Endothelial cell of umbilical vein (primary cell): ENCODE results near the gene SDK2. TPM values are rescaled to one million over a fixed set of nuclear protein-coding genes. Genes with fewer than 3 reads are reported as not detected.

Experiments
- BruUV-seq: library from RNA; stranded (reverse); fragments of 400-500 nt; replicated peaks from 2 replicates; lab custom pipeline; 2021; lab: Mats Ljungman, UMichigan
- CTCF ChIA-PET: fragments of 300-600, 350-600 bp; sonication (Branson Sonifier 250); formaldehyde crosslinking; loops from one replicate; lab custom pipeline; 2021; ENCODE audit warnings: antibody characterized with exemption, inconsistent platforms; lab: Charles Lee
- POLR2A ChIA-PET: fragments of 300-600, 350-600 bp; sonication (Branson Sonifier 250); formaldehyde crosslinking; loops from one replicate; lab custom pipeline; 2021; ENCODE audit warnings: antibody characterized with exemption, inconsistent platforms; lab: Charles Lee
- DNase-seq: peaks from one replicate; pipeline ENCODE4 v3.0.0-alpha.2; 2011; ENCODE audit warnings: low read depth, low spot score
- FAIRE-seq: peaks from 2 replicates; lab custom pipeline; 2011; peaks lifted over from hg19 to GRCh38; lab: Jason Lieb, UNC
- H2AFZ ChIP-seq: 2 replicates; pipeline ENCODE4 v1.6.0; 2012; ENCODE audit warnings: low read depth, low read length, control low read depth, inconsistent platforms
- H3K27ac ChIP-seq: 2 replicates; pipeline ENCODE4 v1.5.1; 2011; ENCODE audit warnings: low read depth, mild to moderate bottlenecking, control low read depth, low read length, moderate library complexity; ENCODE audit not compliant: insufficient read depth
- H3K27me3 ChIP-seq, 2 experiments: 2 replicates each; pipeline versions ENCODE4 v1.6.0 to v1.6.1; 2011; ENCODE audit warnings: low read length in 2 of 2, mixed read lengths in 1 of 2; ENCODE audit not compliant: control insufficient read depth in 2 of 2, insufficient read depth in 2 of 2
- H3K36me3 ChIP-seq, 2 experiments: 2 replicates in 1 of 2; 3 replicates in 1 of 2; pipeline ENCODE4 v1.5.1; 2011; ENCODE audit warnings: low read length in 2 of 2, mild to moderate bottlenecking in 1 of 2, moderate library complexity in 1 of 2; ENCODE audit not compliant: control insufficient read depth in 2 of 2, insufficient read depth in 2 of 2; ENCODE audit errors: extremely low read depth in 1 of 2
- H3K4me1 ChIP-seq: 3 replicates; pipeline ENCODE4 v1.5.1; 2011; ENCODE audit warnings: mild to moderate bottlenecking, low read length; ENCODE audit not compliant: control insufficient read depth, insufficient read depth; ENCODE audit errors: extremely low read depth
- H3K4me2 ChIP-seq: 2 replicates; pipeline ENCODE4 v1.6.1; 2011; ENCODE audit warnings: low read length, control low read depth, mixed read lengths; ENCODE audit not compliant: insufficient read depth
- H3K4me3 ChIP-seq, 3 experiments: fragments of 200-600 bp in 1 of 3; sonication (generic), shearing (Covaris generic) in 1 of 3; replicated peaks in 1 of 3; 2 replicates each; pipeline ENCODE4 v1.5.1; 2011 to 2016; ENCODE audit warnings: control low read depth in 3 of 3, low read length in 3 of 3, mild to moderate bottlenecking in 2 of 3, inconsistent platforms in 1 of 3, low read depth in 1 of 3, moderate library complexity in 1 of 3; ENCODE audit not compliant: insufficient read depth in 1 of 3
- H3K79me2 ChIP-seq: 2 replicates; pipeline ENCODE4 v1.6.0; 2012; ENCODE audit warnings: low read length, inconsistent platforms; ENCODE audit not compliant: control insufficient read depth, insufficient read depth
- H3K9ac ChIP-seq: replicated peaks from 2 replicates; pipeline ENCODE3; 2011; ENCODE audit warnings: low read length, control low read depth; ENCODE audit not compliant: insufficient read depth; ENCODE audit errors: extremely low read depth
- H3K9me1 ChIP-seq: replicated peaks from 3 replicates; pipeline ENCODE4 v1.6.0; 2011; ENCODE audit warnings: mild to moderate bottlenecking, low read length; ENCODE audit not compliant: control insufficient read depth, insufficient read depth; ENCODE audit errors: extremely low read depth
- H3K9me3 ChIP-seq: replicated peaks from 2 replicates; pipeline ENCODE4 v1.5.1; 2012; ENCODE audit warnings: low read length, inconsistent platforms; ENCODE audit not compliant: control insufficient read depth, insufficient read depth
- H4K20me1 ChIP-seq: replicated peaks from 2 replicates; pipeline ENCODE3; 2011; ENCODE audit warnings: mild to moderate bottlenecking, low read length; ENCODE audit not compliant: control insufficient read depth, insufficient read depth; ENCODE audit errors: extremely low read depth
- CTCF ChIP-seq, 2 donors: IDR thresholded peaks; 1 replicate in 1 of 2; 2 replicates in 1 of 2; pipeline ENCODE4 v1.5.1; 2011; ENCODE audit warnings: low read length in 2 of 2, mild to moderate bottlenecking in 2 of 2, moderate library complexity in 2 of 2, control low read depth in 1 of 2, inconsistent platforms in 1 of 2, low read depth in 1 of 2; ENCODE audit not compliant: insufficient read depth in 1 of 2; ENCODE audit errors: extremely low read depth in 1 of 2
- EZH2 ChIP-seq: IDR thresholded peaks from 2 replicates; pipeline ENCODE4 v1.6.1; 2012; ENCODE audit warnings: borderline replicate concordance, low read depth, mild to moderate bottlenecking, moderate library complexity, low read length, inconsistent platforms; ENCODE audit not compliant: severe bottlenecking
- FOS ChIP-seq: IDR thresholded peaks from 2 replicates; pipeline ENCODE4 v1.6.1; 2011; ENCODE audit warnings: mild to moderate bottlenecking, low read length, moderate library complexity, borderline replicate concordance; ENCODE audit not compliant: insufficient read depth
- GATA2 ChIP-seq: IDR thresholded peaks from 2 replicates; pipeline ENCODE4 v1.7.0; 2011; ENCODE audit warnings: low read depth, mild to moderate bottlenecking, moderate library complexity, mixed read lengths, low read length; ENCODE audit not compliant: insufficient read length, insufficient read depth
- JUN ChIP-seq: IDR thresholded peaks from 2 replicates; pipeline ENCODE4 v1.6.1; 2011; ENCODE audit warnings: borderline replicate concordance, low read depth; ENCODE audit not compliant: insufficient read length, insufficient read depth
- MYC ChIP-seq: IDR thresholded peaks from one replicate; pipeline ENCODE4 v1.6.1; 2011; ENCODE audit warnings: mild to moderate bottlenecking, low read depth, low read length
- POLR2A ChIP-seq: IDR thresholded peaks from 2 replicates; pipeline ENCODE4 v1.6.1; 2012; ENCODE audit warnings: low read depth, mild to moderate bottlenecking, control low read depth, low read length
- POLR2AphosphoS5 ChIP-seq: IDR thresholded peaks from 2 replicates; pipeline ENCODE4 v1.6.1; 2012; ENCODE audit warnings: low read depth, mild to moderate bottlenecking, control low read depth, low read length, moderate library complexity; ENCODE audit not compliant: insufficient read depth
- dilution Hi-C: fragments of 300-500 bp; cut with MboI; formaldehyde crosslinking; loops from one replicate; pipeline ENCODE4 v1.15.0; 2019; ENCODE audit warnings: low sequenced_read_pairs; ENCODE audit not compliant: extremely low pct_ligation_motif_present
- intact Hi-C: fragments of 100-400 bp; cut with micrococcal nuclease; formaldehyde crosslinking; loops from one replicate; pipeline ENCODE4 v1.10.0; 2022
- polyA plus RNA-seq, 4 experiments: library from polyadenylated mRNA; depleted of rRNA in 3 of 4; stranded (reverse) in 3 of 4; unstranded in 1 of 4; fragments of >200 nt; gene quantifications; 2 replicates each; pipeline versions ENCODE4 v1.2.1 to v1.2.3, GENCODE V29; 2011 to 2012; ENCODE audit warnings: missing spikeins in 1 of 4
- total RNA-seq: library from RNA; stranded (reverse); gene quantifications from 2 replicates; pipeline ENCODE4 v1.2.3, GENCODE V29; 2021

The SDK2 gene
- total and polyA plus RNA-seq, 2 donors (not counting 3 experiments of a cell fraction or from before 2014, with no cell fraction given), result not detected

GRCh38 chr17:73604476-73604875, 39.8 kb downstream of the SDK2 start:
- DNase-seq (no peak), FAIRE-seq (no peak)
- no peak overlapping the region for H3K4me2 ChIP-seq
- TF ChIP-seq POLR2A, result no peak
- no peak for TF ChIP-seq CTCF (IDR thresholded peaks at IDR 0.05; ENCODE audit: extremely low read depth in 1 of 2, insufficient read depth in 1 of 2, low read depth in 1 of 2, low read length in 2 of 2)
- no peak for TF ChIP-seq JUN
- TF ChIP-seq FOS, result no peak
- TF ChIP-seq GATA2, result no peak
- TF ChIP-seq EZH2, result no peak
- TF ChIP-seq MYC, result no peak
- TF ChIP-seq POLR2AphosphoS5, result no peak
- H3K4me1 ChIP-seq, result no peaks in the 10 kb centered on the region
- H3K4me3 ChIP-seq, result no peak overlapping the region
- H3K79me2 ChIP-seq, result no peaks in the 10 kb centered on the region
- no peaks in the 10 kb centered on the region for H4K20me1 ChIP-seq
- CTCF ChIA-PET, result no interaction called here
- H2AFZ ChIP-seq, result no peak overlapping the region
- no TSS peak for BruUV-seq
- H3K36me3 ChIP-seq, result no peaks in the 10 kb centered on the region
- H3K27ac ChIP-seq, result no peak overlapping the region
- dilution Hi-C loops, result no loop called here
- H3K9me3 ChIP-seq, result no peaks in the 10 kb centered on the region
- H3K9me1 ChIP-seq, result no peaks in the 10 kb centered on the region
- no peak overlapping the region for H3K9ac ChIP-seq
- POLR2A ChIA-PET, result no interaction called here
- no peaks in the 10 kb centered on the region for H3K27me3 ChIP-seq
- intact Hi-C loops, result no loop called here
